HL-60 (cell line): Measurements from ENCODE around the gene KAT8.

Experiments used
- GABPA ChIP-seq: IDR thresholded peaks from 2 replicates; pipeline ENCODE4 v1.6.1; 2012; ENCODE audit warnings: low read depth
- POLR2AphosphoS5 ChIP-seq: IDR thresholded peaks from 2 replicates; pipeline ENCODE4 v1.6.1; 2012; ENCODE audit warnings: low read depth
- REST ChIP-seq: IDR thresholded peaks from 2 replicates; pipeline ENCODE4 v1.6.1; 2012; ENCODE audit warnings: low read depth; ENCODE audit not compliant: insufficient replicate concordance
- SPI1 ChIP-seq: IDR thresholded peaks from 2 replicates; pipeline ENCODE4 v1.6.1; 2012; ENCODE audit warnings: low read depth, mild to moderate bottlenecking, borderline replicate concordance
- TF ChIP-seq, protein P1 (sequence below): IDR thresholded peaks from one replicate; pipeline ENCODE4 v1.5.1; 2011; ENCODE audit warnings: low read length, control low read depth, inconsistent platforms; ENCODE audit not compliant: insufficient read depth

- TF ChIP-seq, protein P1, sequence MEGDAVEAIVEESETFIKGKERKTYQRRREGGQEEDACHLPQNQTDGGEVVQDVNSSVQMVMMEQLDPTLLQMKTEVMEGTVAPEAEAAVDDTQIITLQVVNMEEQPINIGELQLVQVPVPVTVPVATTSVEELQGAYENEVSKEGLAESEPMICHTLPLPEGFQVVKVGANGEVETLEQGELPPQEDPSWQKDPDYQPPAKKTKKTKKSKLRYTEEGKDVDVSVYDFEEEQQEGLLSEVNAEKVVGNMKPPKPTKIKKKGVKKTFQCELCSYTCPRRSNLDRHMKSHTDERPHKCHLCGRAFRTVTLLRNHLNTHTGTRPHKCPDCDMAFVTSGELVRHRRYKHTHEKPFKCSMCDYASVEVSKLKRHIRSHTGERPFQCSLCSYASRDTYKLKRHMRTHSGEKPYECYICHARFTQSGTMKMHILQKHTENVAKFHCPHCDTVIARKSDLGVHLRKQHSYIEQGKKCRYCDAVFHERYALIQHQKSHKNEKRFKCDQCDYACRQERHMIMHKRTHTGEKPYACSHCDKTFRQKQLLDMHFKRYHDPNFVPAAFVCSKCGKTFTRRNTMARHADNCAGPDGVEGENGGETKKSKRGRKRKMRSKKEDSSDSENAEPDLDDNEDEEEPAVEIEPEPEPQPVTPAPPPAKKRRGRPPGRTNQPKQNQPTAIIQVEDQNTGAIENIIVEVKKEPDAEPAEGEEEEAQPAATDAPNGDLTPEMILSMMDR = no peak
- TF ChIP-seq POLR2AphosphoS5 (no peak), SPI1 (no peak), REST (no peak), GABPA (no peak)
Measured at GRCh38 chr16:31088459-31089183, 28.8 kb upstream of the KAT8 start, which contains the start of gene PRSS53.
